ENCODE results near the gene ZNF716. TPM values are rescaled to one million over a fixed set of nuclear protein-coding genes. Genes with fewer than 3 reads are reported as not detected.

Gene ZNF716
- total and polyA plus RNA-seq, 2 donors (not counting 3 experiments of a cell fraction or from before 2014, with no cell fraction given), result not detected

GRCh38 chr7:57426629-57427003 is 23.4 kb upstream of the ZNF716 start:
- DNase-seq (ENCODE audit: low read depth, low spot score) (no peak), FAIRE-seq (no peak)
- Histone ChIP-seq H3K4me3 (replicated peaks in 1 of 3; ENCODE audit: insufficient read depth in 1 of 3, low read depth in 1 of 3, low read length in 3 of 3) (no peak overlapping the region), H3K4me1 (ENCODE audit: control insufficient read depth, extremely low read depth, insufficient read depth, low read length) (no peaks in the 10 kb centered on the region), H3K9me3 (replicated peaks; ENCODE audit: control insufficient read depth, insufficient read depth, low read length) (peaks cover 8% of the 10 kb centered on the region), H3K9me1 (replicated peaks; ENCODE audit: control insufficient read depth, extremely low read depth, insufficient read depth, low read length) (no peaks in the 10 kb centered on the region), H4K20me1 (replicated peaks; ENCODE audit: control insufficient read depth, extremely low read depth, insufficient read depth, low read length) (no peaks in the 10 kb centered on the region), H3K79me2 (ENCODE audit: control insufficient read depth, insufficient read depth, low read length) (no peaks in the 10 kb centered on the region), H2AFZ (ENCODE audit: low read depth, low read length) (no peak overlapping the region), H3K4me2 (ENCODE audit: insufficient read depth, low read length) (no peak overlapping the region), H3K36me3 (ENCODE audit: control insufficient read depth in 2 of 2, extremely low read depth in 1 of 2, insufficient read depth in 2 of 2, low read length in 2 of 2) (no peaks in the 10 kb centered on the region), H3K27me3 (ENCODE audit: control insufficient read depth in 2 of 2, insufficient read depth in 2 of 2, low read length in 2 of 2) (no peaks in the 10 kb centered on the region), H3K9ac (replicated peaks; ENCODE audit: extremely low read depth, insufficient read depth, low read length) (no peak overlapping the region), H3K27ac (ENCODE audit: insufficient read depth, low read depth, low read length) (no peak overlapping the region)
- POLR2A ChIA-PET, result no interaction called here
- no TSS peak for BruUV-seq (replicated peaks)
- TF ChIP-seq EZH2 (IDR thresholded peaks at IDR 0.05; ENCODE audit: borderline replicate concordance, low read depth, low read length, severe bottlenecking) (no peak), POLR2A (IDR thresholded peaks at IDR 0.05; ENCODE audit: low read depth, low read length) (no peak), JUN (IDR thresholded peaks at IDR 0.05; ENCODE audit: borderline replicate concordance, insufficient read depth, insufficient read length, low read depth) (no peak), MYC (IDR thresholded peaks at IDR 0.05; ENCODE audit: low read depth, low read length) (no peak), POLR2AphosphoS5 (IDR thresholded peaks at IDR 0.05; ENCODE audit: insufficient read depth, low read depth, low read length) (no peak), MAX (IDR thresholded peaks at IDR 0.05; ENCODE audit: insufficient read depth, insufficient read length) (no peak)
- dilution Hi-C loops (cut with MboI; ENCODE audit: extremely low pct_ligation_motif_present, low sequenced_read_pairs), result no loop called here
- CTCF ChIA-PET, result no interaction called here
- intact Hi-C loops (cut with micrococcal nuclease), result no loop called here

- Histone ChIP-seq H3K36me3 (ENCODE audit: control insufficient read depth in 2 of 2, extremely low read depth in 1 of 2, insufficient read depth in 2 of 2, low read length in 2 of 2) (no peaks in the 10 kb centered on the region), H3K27me3 (ENCODE audit: control insufficient read depth in 2 of 2, insufficient read depth in 2 of 2, low read length in 2 of 2) (no peaks in the 10 kb centered on the region), H3K4me3 (replicated peaks in 1 of 3; ENCODE audit: insufficient read depth in 1 of 3, low read depth in 1 of 3, low read length in 3 of 3) (no peak overlapping the region), H3K4me2 (ENCODE audit: insufficient read depth, low read length) (no peak overlapping the region), H3K27ac (ENCODE audit: insufficient read depth, low read depth, low read length) (no peak overlapping the region), H3K9me3 (replicated peaks; ENCODE audit: control insufficient read depth, insufficient read depth, low read length) (peaks cover 8% of the 10 kb centered on the region), H3K9me1 (replicated peaks; ENCODE audit: control insufficient read depth, extremely low read depth, insufficient read depth, low read length) (no peaks in the 10 kb centered on the region), H2AFZ (ENCODE audit: low read depth, low read length) (no peak overlapping the region), H3K79me2 (ENCODE audit: control insufficient read depth, insufficient read depth, low read length) (no peaks in the 10 kb centered on the region), H3K9ac (replicated peaks; ENCODE audit: extremely low read depth, insufficient read depth, low read length) (no peak overlapping the region), H3K4me1 (ENCODE audit: control insufficient read depth, extremely low read depth, insufficient read depth, low read length) (no peaks in the 10 kb centered on the region), H4K20me1 (replicated peaks; ENCODE audit: control insufficient read depth, extremely low read depth, insufficient read depth, low read length) (no peaks in the 10 kb centered on the region)
- DNase-seq (ENCODE audit: low read depth, low spot score) (no peak), FAIRE-seq (no peak)
- TF ChIP-seq MYC (IDR thresholded peaks at IDR 0.05; ENCODE audit: low read depth, low read length) (no peak), CTCF (IDR thresholded peaks at IDR 0.05; ENCODE audit: extremely low read depth in 1 of 2, insufficient read depth in 1 of 2, low read depth in 1 of 2, low read length in 2 of 2) (no peak), FOS (IDR thresholded peaks at IDR 0.05; ENCODE audit: borderline replicate concordance, insufficient read depth, low read length) (no peak), GATA2 (IDR thresholded peaks at IDR 0.05; ENCODE audit: insufficient read depth, insufficient read length, low read depth, low read length) (no peak), POLR2AphosphoS5 (IDR thresholded peaks at IDR 0.05; ENCODE audit: insufficient read depth, low read depth, low read length) (no peak), MAX (IDR thresholded peaks at IDR 0.05; ENCODE audit: insufficient read depth, insufficient read length) (no peak), POLR2A (IDR thresholded peaks at IDR 0.05; ENCODE audit: low read depth, low read length) (no peak), JUN (IDR thresholded peaks at IDR 0.05; ENCODE audit: borderline replicate concordance, insufficient read depth, insufficient read length, low read depth) (no peak), EZH2 (IDR thresholded peaks at IDR 0.05; ENCODE audit: borderline replicate concordance, low read depth, low read length, severe bottlenecking) (no peak)
- intact Hi-C loops (cut with micrococcal nuclease) (no loop called here), dilution Hi-C loops (cut with MboI; ENCODE audit: extremely low pct_ligation_motif_present, low sequenced_read_pairs) (no loop called here)
- CTCF ChIA-PET, result no interaction called here
- no TSS peak for BruUV-seq (replicated peaks)
- POLR2A ChIA-PET, result no interaction called here
Observed at GRCh38 chr7:57427146-57427545, 22.8 kb upstream of the ZNF716 start.

All from endothelial cell of umbilical vein (primary cell).